Suppressor macrophage (primary cell): ENCODE data around the gene C14orf180.

Source experiments
- DNase-seq, 4 experiments: peaks; one replicate each; pipeline ENCODE4 v3.0.0-alpha.2; 2020 to 2022

Gene C14orf180

GRCh38 chr14:104550340-104550860 is 29.2 kb upstream of the C14orf180 start:
- DNase-seq: no peak

- DNase-seq: no peak
Measured at GRCh38 chr14:104550861-104551728, 28.5 kb upstream of the C14orf180 start.

- DNase-seq: no peak
Measured at GRCh38 chr14:104551851-104552737, 27.5 kb upstream of the C14orf180 start.

- no peak for DNase-seq
Measured at GRCh38 chr14:104552738-104553125, 26.8 kb upstream of the C14orf180 start.

- no peak for DNase-seq
Measured at GRCh38 chr14:104553166-104554087, 26.1 kb upstream of the C14orf180 start.

GRCh38 chr14:104554088-104554607 is 25.4 kb upstream of the C14orf180 start:
- DNase-seq: no peak

- no peak for DNase-seq
Measured at GRCh38 chr14:104554608-104555429, 24.7 kb upstream of the C14orf180 start.

- DNase-seq: no peak
Measured at GRCh38 chr14:104555430-104556255, 23.9 kb upstream of the C14orf180 start.

GRCh38 chr14:104556256-104557021 is 23.1 kb upstream of the C14orf180 start:
- DNase-seq: no peak

GRCh38 chr14:104557086-104557485 is 22.5 kb upstream of the C14orf180 start:
- no peak for DNase-seq

GRCh38 chr14:104557766-104558165 is 21.8 kb upstream of the C14orf180 start:
- no peak for DNase-seq

- DNase-seq: no peak
Measured at GRCh38 chr14:104558231-104559027, 21.1 kb upstream of the C14orf180 start.

- no peak for DNase-seq
Measured at GRCh38 chr14:104559028-104559803, 20.3 kb upstream of the C14orf180 start.

- DNase-seq: no peak
Measured at GRCh38 chr14:104559804-104560585, 19.6 kb upstream of the C14orf180 start.

- no peak for DNase-seq
Measured at GRCh38 chr14:104560586-104560945, 19.0 kb upstream of the C14orf180 start.

GRCh38 chr14:104561124-104561557 is 18.4 kb upstream of the C14orf180 start:
- DNase-seq: no peak
